IMR-90 (cell line): ENCODE measurements around the gene SEL1L3. TPM values are rescaled to one million over a fixed set of nuclear protein-coding genes. Genes with fewer than 3 reads are reported as not detected.

Experiments
- ATAC-seq: fragments of 200-7000 bp; cut with Tn5 transposase; 2 replicates; pipeline ENCODE4 v1.9.1; 2020; ENCODE audit warnings: low read depth, mild to moderate bottlenecking, moderate library complexity
- BruUV-seq: library from RNA; stranded (reverse); fragments of 400-500 nt; replicated peaks from 2 replicates; lab custom pipeline; 2021; lab: Mats Ljungman, UMichigan
- CTCF ChIA-PET: fragments of 300-600 bp; formaldehyde crosslinking; extraction: SDS; loops from one replicate; lab custom pipeline; 2021; ENCODE audit warnings: antibody characterized with exemption; lab: Yijun Ruan, JAX
- POLR2A ChIA-PET: fragments of 300-600 bp; sonication (Branson Sonifier 250); formaldehyde crosslinking; loops from one replicate; lab custom pipeline; 2022; ENCODE audit warnings: antibody characterized with exemption; ENCODE audit not compliant: unreplicated experiment; lab: Charles Lee
- DNase-seq: peaks from one replicate; pipeline ENCODE4 v3.0.0; 2013
- H2AFZ ChIP-seq: replicated peaks from 2 replicates; pipeline ENCODE3; 2013; ENCODE audit warnings: low read length, mild to moderate bottlenecking; ENCODE audit not compliant: poor library complexity
- H2AK5ac ChIP-seq: 2 replicates; pipeline ENCODE4 v1.6.1; 2013; ENCODE audit warnings: low read depth, low read length, inconsistent platforms
- H2AK9ac ChIP-seq: replicated peaks from 2 replicates; pipeline ENCODE3; 2013; ENCODE audit warnings: mild to moderate bottlenecking, low read depth, low read length, moderate library complexity; ENCODE audit not compliant: poor library complexity
- H2BK120ac ChIP-seq: 2 replicates; pipeline ENCODE4 v1.6.1; 2013; ENCODE audit warnings: low read depth, low read length, inconsistent platforms
- H2BK15ac ChIP-seq: 3 replicates; pipeline ENCODE4 v1.6.1; 2013; ENCODE audit warnings: low read depth, low read length, inconsistent platforms
- H2BK20ac ChIP-seq: 2 replicates; pipeline ENCODE4 v1.6.1; 2013; ENCODE audit warnings: low read depth, mild to moderate bottlenecking, inconsistent platforms, low read length, moderate library complexity
- H2BK5ac ChIP-seq: 2 replicates; pipeline ENCODE4 v1.6.1; 2013; ENCODE audit warnings: mild to moderate bottlenecking, low read depth, low read length, inconsistent platforms; ENCODE audit not compliant: poor library complexity, severe bottlenecking
- H3K14ac ChIP-seq: replicated peaks from 2 replicates; pipeline ENCODE4 v1.6.1; 2013; ENCODE audit warnings: low read depth, low read length, inconsistent platforms
- H3K18ac ChIP-seq: 2 replicates; pipeline ENCODE4 v1.6.1; 2013; ENCODE audit warnings: low read depth, low read length, control low read depth
- H3K23ac ChIP-seq: 2 replicates; pipeline ENCODE4 v1.6.1; 2013; ENCODE audit warnings: low read depth, low read length, inconsistent platforms
- H3K27ac ChIP-seq: 2 replicates; pipeline ENCODE4 v1.5.1; 2013; ENCODE audit warnings: mild to moderate bottlenecking, control low read depth, low read length; ENCODE audit not compliant: insufficient read depth
- H3K27me3 ChIP-seq: 2 replicates; pipeline ENCODE4 v1.6.1; 2013; ENCODE audit warnings: low read length; ENCODE audit not compliant: control insufficient read depth, insufficient read depth
- H3K36me3 ChIP-seq: 2 replicates; pipeline ENCODE4 v1.6.1; 2013; ENCODE audit warnings: low read length, mixed read lengths; ENCODE audit not compliant: control insufficient read depth, insufficient read depth
- H3K4ac ChIP-seq: 2 replicates; pipeline ENCODE4 v1.6.1; 2013; ENCODE audit warnings: low read depth, low read length, inconsistent platforms
- H3K4me1 ChIP-seq: 2 replicates; pipeline ENCODE4 v1.6.1; 2013; ENCODE audit warnings: low read length, mixed read lengths; ENCODE audit not compliant: control insufficient read depth, insufficient read depth
- H3K4me2 ChIP-seq: 2 replicates; pipeline ENCODE4 v1.6.1; 2013; ENCODE audit warnings: low read depth, mild to moderate bottlenecking, control low read depth, low read length, moderate library complexity
- H3K4me3 ChIP-seq: 2 replicates; pipeline ENCODE4 v1.5.1; 2013; ENCODE audit warnings: low read depth, mild to moderate bottlenecking, control low read depth, low read length, moderate library complexity; ENCODE audit not compliant: insufficient read depth
- H3K56ac ChIP-seq: 2 replicates; pipeline ENCODE4 v1.6.1; 2013; ENCODE audit warnings: low read length, inconsistent platforms; ENCODE audit not compliant: insufficient read depth; ENCODE audit errors: extremely low read depth
- H3K79me1 ChIP-seq, 2 experiments: 2 replicates each; pipeline ENCODE4 v1.6.1; 2013; ENCODE audit warnings: low read length in 2 of 2, inconsistent platforms in 1 of 2, low read depth in 1 of 2
- H3K9ac ChIP-seq: 2 replicates; pipeline ENCODE4 v1.6.1; 2013; ENCODE audit warnings: low read depth, low read length, control low read depth
- H3K9me1 ChIP-seq: 2 replicates; pipeline ENCODE4 v1.6.1; 2013; ENCODE audit warnings: low read length, inconsistent platforms; ENCODE audit not compliant: insufficient read depth
- H3K9me3 ChIP-seq: 2 replicates; pipeline ENCODE4 v1.6.1; 2013; ENCODE audit warnings: low read length; ENCODE audit not compliant: control insufficient read depth, insufficient read depth
- H4K20me1 ChIP-seq: 2 replicates; pipeline ENCODE4 v1.6.1; 2013; ENCODE audit warnings: low read length, inconsistent platforms; ENCODE audit not compliant: insufficient read depth
- H4K5ac ChIP-seq: 2 replicates; pipeline ENCODE4 v1.6.1; 2013; ENCODE audit warnings: mild to moderate bottlenecking, low read depth, low read length, control low read depth
- H4K8ac ChIP-seq, 2 experiments: 2 replicates each; pipeline ENCODE4 v1.6.1; 2013; ENCODE audit warnings: low read depth in 2 of 2, low read length in 2 of 2, control low read depth in 1 of 2, inconsistent platforms in 1 of 2
- H4K91ac ChIP-seq: 2 replicates; pipeline ENCODE4 v1.6.1; 2013; ENCODE audit warnings: low read depth, low read length, inconsistent platforms; ENCODE audit not compliant: insufficient read depth
- CEBPB ChIP-seq: IDR thresholded peaks from 2 replicates; pipeline ENCODE4 v1.6.1; 2012; ENCODE audit warnings: low read depth, low read length, improper control_type of control experiment
- CHD1 ChIP-seq: IDR thresholded peaks from 2 replicates; pipeline ENCODE4 v1.6.1; 2012; ENCODE audit warnings: low read depth, low read length, improper control_type of control experiment
- MAFK ChIP-seq: IDR thresholded peaks from 2 replicates; pipeline ENCODE4 v1.6.1; 2012; ENCODE audit warnings: low read depth, low read length, improper control_type of control experiment
- MAZ ChIP-seq: IDR thresholded peaks from 2 replicates; pipeline ENCODE4 v1.6.1; 2012; ENCODE audit warnings: low read depth, mild to moderate bottlenecking, low read length, improper control_type of control experiment, moderate library complexity, borderline replicate concordance
- NFE2L2 ChIP-seq: fragments of 150-350 bp; IDR thresholded peaks from 2 replicates; pipeline ENCODE4 v1.6.1; 2016; ENCODE audit warnings: low read depth, mild to moderate bottlenecking, low read length
- POLR2A ChIP-seq: IDR thresholded peaks from 2 replicates; pipeline ENCODE4 v1.6.1; 2012; ENCODE audit warnings: mild to moderate bottlenecking, low read depth, low read length
- RAD21 ChIP-seq: IDR thresholded peaks from 2 replicates; pipeline ENCODE4 v1.6.1; 2012; ENCODE audit warnings: low read length, improper control_type of control experiment
- RFX5 ChIP-seq: IDR thresholded peaks from 2 replicates; pipeline ENCODE4 v1.8.0; 2012; ENCODE audit warnings: low read depth, mild to moderate bottlenecking, low read length, moderate library complexity
- SMC3 ChIP-seq: fragments of 150-350 bp; IDR thresholded peaks from 2 replicates; pipeline ENCODE4 v1.6.1; 2016; ENCODE audit warnings: low read depth, mild to moderate bottlenecking, antibody characterized with exemption, low read length, moderate library complexity
- WGBS, 2 experiments: methylation state at CpG; one replicate each; pipeline versions ENCODE4 v1.1.5 to v1.1.7; 2013; ENCODE audit warnings: missing lambda C conversion rate in 2 of 2; ENCODE audit not compliant: insufficient read length in 1 of 2; ENCODE audit errors: extremely low coverage in 2 of 2; 5-methylcytosine and 5-hydroxymethylcytosine counted together
- dilution Hi-C: fragments of 300-500 bp; cut with HindIII; formaldehyde crosslinking; loops from one replicate; pipeline ENCODE4 v1.14.3; 2018; ENCODE audit warnings: low sequenced_read_pairs; ENCODE audit not compliant: unreplicated experiment
- in situ Hi-C: fragments of 300-500 bp; cut with MboI; formaldehyde crosslinking; loops from 3 replicates; pipeline ENCODE4 v1.14.3; 2019; ENCODE audit warnings: low sequenced_read_pairs, inconsistent platforms, mixed read lengths
- intact Hi-C: fragments of 100-400 bp; cut with micrococcal nuclease; formaldehyde crosslinking; loops from 2 replicates; pipeline ENCODE4 v1.10.0; 2022
- polyA plus RNA-seq, 3 experiments: library from polyadenylated mRNA; depleted of rRNA; stranded (reverse); fragments of >200 nt; gene quantifications; 2 replicates each; pipeline ENCODE4 v1.2.3, GENCODE V29; 2012; ENCODE audit warnings: low replicate concordance in 1 of 3
- total RNA-seq: library from RNA; depleted of rRNA; stranded (reverse); fragments of >200 nt; gene quantifications from 2 replicates; pipeline ENCODE4 v1.2.3, GENCODE V29; 2012
- TF ChIP-seq, protein P1 (sequence below): conservative IDR thresholded peaks from 2 replicates; pipeline ENCODE4 v1.5.1; 2012; ENCODE audit warnings: mild to moderate bottlenecking, low read depth, low read length, improper control_type of control experiment
- TF ChIP-seq, protein P2 (sequence below): fragments of 150-350 bp; IDR thresholded peaks from 2 replicates; pipeline ENCODE4 v1.6.1; 2017; ENCODE audit warnings: mild to moderate bottlenecking, antibody characterized with exemption, low read length, low read depth
- TF ChIP-seq, protein P3 (sequence below): fragments of 150-350 bp; IDR thresholded peaks from 2 replicates; pipeline ENCODE4 v1.6.1; 2016; ENCODE audit warnings: low read depth, mild to moderate bottlenecking, low read length, moderate library complexity, borderline replicate concordance

The SEL1L3 gene
- total and polyA plus RNA-seq, 2 of the 4 experiments (the other 2 are of a cell fraction): 16.4 to 43.7 TPM

DNA sequence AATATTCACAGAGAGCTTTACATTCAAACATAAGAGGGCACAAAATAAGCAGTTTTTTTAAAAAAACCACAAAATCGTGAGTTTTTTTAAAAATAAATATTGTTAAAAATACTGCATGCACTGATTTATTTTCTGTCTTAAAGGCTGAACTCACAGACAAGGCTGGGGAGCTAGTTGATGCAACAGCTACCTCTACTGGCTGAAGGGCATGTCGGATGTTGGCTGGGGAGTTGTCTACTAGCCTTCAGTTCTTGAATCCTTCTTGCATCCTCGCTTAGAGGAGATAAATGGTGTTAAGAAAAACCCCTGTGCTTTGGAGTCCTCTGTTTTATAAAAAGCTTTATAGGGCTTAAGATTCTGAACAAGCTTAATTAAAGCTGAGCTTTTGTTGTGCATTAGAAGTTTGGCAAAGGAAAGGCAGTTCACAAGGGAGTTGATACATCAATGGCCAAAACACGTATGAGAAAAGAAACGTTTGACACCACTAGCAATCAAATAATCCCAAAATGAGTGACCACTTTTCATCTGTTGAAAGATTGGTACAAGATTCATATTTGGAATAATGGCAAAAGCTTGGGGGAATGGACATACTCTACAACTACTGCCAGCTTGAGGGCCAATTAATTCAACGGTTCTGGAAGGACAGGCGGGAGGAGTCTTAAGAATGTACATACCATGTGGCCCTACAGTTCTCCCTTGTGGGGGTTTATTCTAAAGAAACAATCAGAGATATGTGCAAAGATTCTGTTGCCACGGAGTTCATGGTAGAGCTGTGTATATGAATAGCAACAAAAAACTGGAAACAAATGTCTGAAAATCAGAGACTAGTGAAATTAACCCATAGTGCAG is 94.7 kb downstream of the SEL1L3 start:
- ATAC-seq (peak; percentile 93), DNase-seq (peak; percentile 79)
- dilution Hi-C loops: no loop called here
- no peaks in the 10 kb centered on the region for H3K4me1 ChIP-seq
- no peak for TF ChIP-seq CHD1
- TF ChIP-seq, protein P1, sequence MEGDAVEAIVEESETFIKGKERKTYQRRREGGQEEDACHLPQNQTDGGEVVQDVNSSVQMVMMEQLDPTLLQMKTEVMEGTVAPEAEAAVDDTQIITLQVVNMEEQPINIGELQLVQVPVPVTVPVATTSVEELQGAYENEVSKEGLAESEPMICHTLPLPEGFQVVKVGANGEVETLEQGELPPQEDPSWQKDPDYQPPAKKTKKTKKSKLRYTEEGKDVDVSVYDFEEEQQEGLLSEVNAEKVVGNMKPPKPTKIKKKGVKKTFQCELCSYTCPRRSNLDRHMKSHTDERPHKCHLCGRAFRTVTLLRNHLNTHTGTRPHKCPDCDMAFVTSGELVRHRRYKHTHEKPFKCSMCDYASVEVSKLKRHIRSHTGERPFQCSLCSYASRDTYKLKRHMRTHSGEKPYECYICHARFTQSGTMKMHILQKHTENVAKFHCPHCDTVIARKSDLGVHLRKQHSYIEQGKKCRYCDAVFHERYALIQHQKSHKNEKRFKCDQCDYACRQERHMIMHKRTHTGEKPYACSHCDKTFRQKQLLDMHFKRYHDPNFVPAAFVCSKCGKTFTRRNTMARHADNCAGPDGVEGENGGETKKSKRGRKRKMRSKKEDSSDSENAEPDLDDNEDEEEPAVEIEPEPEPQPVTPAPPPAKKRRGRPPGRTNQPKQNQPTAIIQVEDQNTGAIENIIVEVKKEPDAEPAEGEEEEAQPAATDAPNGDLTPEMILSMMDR: peak; percentile 86
- TF ChIP-seq MAZ: no peak
- TF ChIP-seq, protein P2, sequence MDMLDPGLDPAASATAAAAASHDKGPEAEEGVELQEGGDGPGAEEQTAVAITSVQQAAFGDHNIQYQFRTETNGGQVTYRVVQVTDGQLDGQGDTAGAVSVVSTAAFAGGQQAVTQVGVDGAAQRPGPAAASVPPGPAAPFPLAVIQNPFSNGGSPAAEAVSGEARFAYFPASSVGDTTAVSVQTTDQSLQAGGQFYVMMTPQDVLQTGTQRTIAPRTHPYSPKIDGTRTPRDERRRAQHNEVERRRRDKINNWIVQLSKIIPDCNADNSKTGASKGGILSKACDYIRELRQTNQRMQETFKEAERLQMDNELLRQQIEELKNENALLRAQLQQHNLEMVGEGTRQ: no peak
- peak; percentile 88 for TF ChIP-seq RAD21
- TF ChIP-seq CEBPB: no peak
- TF ChIP-seq, protein P3, sequence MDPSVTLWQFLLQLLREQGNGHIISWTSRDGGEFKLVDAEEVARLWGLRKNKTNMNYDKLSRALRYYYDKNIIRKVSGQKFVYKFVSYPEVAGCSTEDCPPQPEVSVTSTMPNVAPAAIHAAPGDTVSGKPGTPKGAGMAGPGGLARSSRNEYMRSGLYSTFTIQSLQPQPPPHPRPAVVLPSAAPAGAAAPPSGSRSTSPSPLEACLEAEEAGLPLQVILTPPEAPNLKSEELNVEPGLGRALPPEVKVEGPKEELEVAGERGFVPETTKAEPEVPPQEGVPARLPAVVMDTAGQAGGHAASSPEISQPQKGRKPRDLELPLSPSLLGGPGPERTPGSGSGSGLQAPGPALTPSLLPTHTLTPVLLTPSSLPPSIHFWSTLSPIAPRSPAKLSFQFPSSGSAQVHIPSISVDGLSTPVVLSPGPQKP: no peak
- peak; percentile 71 for TF ChIP-seq SMC3
- no peak for TF ChIP-seq RFX5
- TF ChIP-seq POLR2A: no peak
- no peak for TF ChIP-seq MAFK
- TF ChIP-seq NFE2L2: no peak
- intact Hi-C loops: loop anchor here (1.0 kb wide), 1 partner anchor 328 kb away; no protein-coding TSS in a partner anchor
- H2AK9ac ChIP-seq: no peak overlapping the region
- no peaks in the 10 kb centered on the region for H4K20me1 ChIP-seq
- H3K14ac ChIP-seq: no peak overlapping the region
- no peak overlapping the region for H3K18ac ChIP-seq
- no peak overlapping the region for H3K9ac ChIP-seq
- BruUV-seq: no TSS peak
- H2AK5ac ChIP-seq: no peak overlapping the region
- H3K4ac ChIP-seq: no peak overlapping the region
- no peaks in the 10 kb centered on the region for H3K79me1 ChIP-seq
- no peak overlapping the region for H3K4me2 ChIP-seq
- no peak overlapping the region for H4K91ac ChIP-seq
- no peaks in the 10 kb centered on the region for H3K9me1 ChIP-seq
- H2AFZ ChIP-seq: no peak overlapping the region
- ChIA-PET POLR2A (no interaction called here), CTCF (interaction anchor here (0.6 to 8.7 kb wide), 19 partner anchors 10 to 776 kb away, joined by 3 to 66 read pairs (median 4); no protein-coding TSS in a partner anchor)
- H3K4me3 ChIP-seq: no peak overlapping the region
- in situ Hi-C loops: no loop called here
- H3K56ac ChIP-seq: no peak overlapping the region
- H3K23ac ChIP-seq: no peak overlapping the region
- no peaks in the 10 kb centered on the region; the same call in none of the 2 replicates for H3K36me3 ChIP-seq
- H2BK20ac ChIP-seq: no peak overlapping the region
- no peak overlapping the region for H4K5ac ChIP-seq
- no peak overlapping the region for H2BK15ac ChIP-seq
- H2BK120ac ChIP-seq: no peak overlapping the region
- no peak overlapping the region for H2BK5ac ChIP-seq
- no peaks in the 10 kb centered on the region for H3K9me3 ChIP-seq
- no peak overlapping the region for H4K8ac ChIP-seq
- H3K27ac ChIP-seq: no peak overlapping the region
- WGBS, 2 experiments: no CpG with 5 or more reads among the region's 8 CpGs
- no peaks in the 10 kb centered on the region for H3K27me3 ChIP-seq
